Midbrain (tissue), 1 donor: ENCODE results near the gene MDM4.
"Not testable (repeated sequence)": the region's sequence is repeated elsewhere in the genome, so short reads cannot be mapped to it uniquely, and the experiment has no call there.

ENCODE experiments used
- DNase-seq: peaks from one replicate; lab custom pipeline; 2025; lab: John Stamatoyannopoulos, UW

Gene MDM4

DNA sequence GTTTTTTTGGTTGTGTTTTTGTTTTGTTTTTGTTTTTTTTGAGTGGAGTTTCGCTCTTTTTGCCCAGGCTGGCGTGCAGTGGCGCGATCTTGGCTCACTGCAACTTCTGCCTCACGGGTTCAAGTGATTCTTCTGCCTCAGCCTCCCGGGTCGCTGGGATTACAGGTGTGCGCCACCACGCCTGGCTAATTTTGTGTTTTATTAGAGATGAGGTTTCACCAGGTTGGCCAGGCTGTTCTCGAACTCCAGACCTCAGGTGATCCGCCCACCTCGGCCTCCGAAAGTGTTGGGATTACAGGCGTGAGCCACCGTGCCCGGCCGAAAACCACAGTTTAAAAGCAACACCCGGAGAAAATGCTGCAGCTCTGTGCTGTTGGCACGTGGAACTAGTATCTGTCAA, 1.2 kb downstream of the MDM4 start:
- DNase-seq, result not testable (repeated sequence)

DNA sequence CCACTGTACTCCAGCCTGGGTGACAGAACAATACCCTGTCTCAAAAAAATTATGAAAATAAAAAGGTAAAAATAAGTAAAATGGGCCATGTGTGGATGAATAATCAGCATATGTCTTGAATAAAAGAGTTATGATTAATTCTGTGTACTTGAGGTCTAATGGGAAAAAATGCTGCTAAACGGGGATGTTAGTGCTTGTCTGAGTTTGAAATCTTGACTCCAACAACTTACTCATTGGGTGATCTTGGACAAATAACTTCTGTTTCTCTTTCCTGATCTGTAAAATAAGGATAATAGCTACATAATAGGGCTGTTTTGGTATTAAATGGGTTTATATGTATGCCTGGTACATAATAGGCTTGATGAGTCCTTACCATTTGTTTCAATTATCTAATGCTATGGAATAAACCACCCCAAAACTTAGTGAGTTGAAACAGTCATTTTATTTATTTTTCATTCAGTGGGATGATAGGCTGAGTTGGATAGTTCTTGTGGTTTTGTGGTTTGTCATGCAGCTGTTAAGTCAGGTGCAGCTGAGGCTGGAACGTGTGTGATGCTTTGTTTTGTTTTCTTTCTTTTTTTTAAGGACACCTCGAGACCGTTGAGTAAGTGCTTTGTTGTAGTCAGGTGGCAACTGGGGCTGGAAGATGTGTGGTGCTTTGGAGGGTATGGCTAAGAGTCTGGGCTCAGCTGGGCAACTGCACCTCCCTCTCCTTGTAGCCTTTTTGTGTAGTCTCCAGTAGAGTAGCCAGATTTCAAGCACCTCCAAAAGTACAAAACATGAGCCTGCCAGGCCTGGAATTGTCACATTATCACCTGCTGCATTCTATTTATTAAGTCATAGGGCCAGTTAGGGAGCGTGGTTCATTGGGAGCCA, 4.9 kb downstream of the MDM4 start:
- no peak for DNase-seq

DNA sequence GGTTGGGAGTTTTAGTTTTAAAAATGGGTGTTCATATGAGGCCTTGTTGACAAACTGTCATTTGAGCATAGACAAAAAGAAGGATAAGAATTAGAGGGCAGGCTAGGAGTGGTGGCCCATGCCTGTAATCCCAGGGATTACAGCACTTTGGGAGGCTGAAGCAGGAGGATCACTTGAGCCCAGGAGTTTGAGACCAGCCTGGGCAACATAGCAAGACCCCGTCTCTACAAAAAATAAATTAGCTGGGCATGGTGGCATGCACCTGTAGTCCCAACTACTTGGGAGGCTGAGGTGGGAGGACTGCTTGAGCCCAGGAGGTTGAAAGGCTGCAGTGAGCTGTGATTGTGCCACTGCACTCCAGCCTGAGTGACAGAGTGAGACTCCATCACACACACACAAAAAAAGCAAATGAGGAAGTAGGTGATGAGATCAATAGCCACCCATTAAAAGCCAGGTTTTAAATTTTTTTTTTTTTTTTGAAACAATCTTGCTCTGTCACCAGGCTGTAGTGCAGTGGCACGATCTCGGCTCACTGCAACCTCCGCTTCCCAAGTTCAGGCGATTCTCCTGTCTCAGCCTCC, 5.8 kb downstream of the MDM4 start:
- DNase-seq, result not testable (repeated sequence)

DNA sequence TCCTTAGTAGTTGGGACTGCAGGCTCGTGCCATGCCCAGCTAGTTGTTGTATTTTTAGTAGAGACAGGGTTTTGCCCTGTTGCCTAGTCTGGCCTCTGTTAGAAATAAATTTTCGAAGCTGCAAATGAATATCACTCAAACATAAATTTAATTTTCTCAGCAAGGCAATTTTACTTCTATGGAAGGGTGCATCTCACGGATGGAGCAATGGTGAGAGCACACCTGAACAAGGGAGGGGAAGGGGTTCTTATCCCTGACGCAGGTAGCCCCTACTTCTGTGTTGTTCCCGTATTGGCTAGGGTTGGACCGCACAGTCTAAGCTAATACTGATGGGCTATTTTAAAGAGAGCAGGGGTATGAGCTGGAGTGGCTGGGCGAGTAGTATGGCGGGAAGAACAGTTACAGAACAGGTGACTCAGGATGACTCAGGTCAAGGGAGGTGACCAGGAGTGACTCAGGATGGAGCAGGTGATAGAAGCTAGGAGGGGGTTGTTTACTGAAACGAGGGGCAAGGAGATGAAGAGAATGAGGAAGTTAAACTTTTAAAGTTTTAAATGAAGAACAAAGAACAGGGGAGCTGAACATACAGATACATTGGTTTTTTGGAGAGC, 7.5 kb downstream of the MDM4 start:
- no peak for DNase-seq

DNA sequence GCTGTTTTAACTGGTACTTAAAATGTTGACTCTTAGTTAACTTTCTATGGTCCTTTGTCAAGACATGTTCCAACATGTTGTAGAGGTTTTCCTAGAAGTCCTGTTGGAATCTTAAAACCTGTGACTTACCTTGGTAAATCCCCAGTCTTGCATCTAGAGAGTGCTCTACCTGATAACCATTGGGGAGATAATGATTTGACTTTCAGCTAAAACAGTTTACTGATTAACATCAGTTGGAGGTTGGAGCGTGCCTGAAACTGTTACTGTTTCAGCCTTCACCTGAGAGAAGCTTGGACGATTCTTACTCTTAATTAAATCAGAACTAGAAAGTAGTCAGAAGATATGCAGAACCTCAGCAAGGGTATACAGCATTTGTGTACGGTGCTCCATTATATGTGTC, 8.8 kb downstream of the MDM4 start:
- no peak for DNase-seq

DNA sequence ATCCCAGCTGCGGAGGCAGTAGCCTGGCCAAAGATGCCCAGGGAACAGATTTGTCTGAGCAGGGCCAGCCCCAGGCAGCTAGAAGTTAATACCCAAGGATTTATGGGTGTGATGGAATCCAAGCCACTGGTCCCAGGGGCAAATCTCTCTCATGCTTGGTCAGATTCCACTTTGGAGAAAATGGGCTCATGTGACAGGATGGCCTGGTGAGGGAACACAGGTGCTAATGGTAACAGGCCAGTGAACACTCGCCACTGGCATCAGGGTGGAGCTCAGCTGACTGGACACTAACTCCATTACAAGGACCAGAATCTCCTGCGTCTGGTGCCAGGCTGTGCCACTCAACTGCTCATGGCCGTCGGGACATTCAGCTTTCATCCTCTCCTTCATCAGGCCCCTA, 12.0 kb downstream of the MDM4 start:
- no peak for DNase-seq

DNA sequence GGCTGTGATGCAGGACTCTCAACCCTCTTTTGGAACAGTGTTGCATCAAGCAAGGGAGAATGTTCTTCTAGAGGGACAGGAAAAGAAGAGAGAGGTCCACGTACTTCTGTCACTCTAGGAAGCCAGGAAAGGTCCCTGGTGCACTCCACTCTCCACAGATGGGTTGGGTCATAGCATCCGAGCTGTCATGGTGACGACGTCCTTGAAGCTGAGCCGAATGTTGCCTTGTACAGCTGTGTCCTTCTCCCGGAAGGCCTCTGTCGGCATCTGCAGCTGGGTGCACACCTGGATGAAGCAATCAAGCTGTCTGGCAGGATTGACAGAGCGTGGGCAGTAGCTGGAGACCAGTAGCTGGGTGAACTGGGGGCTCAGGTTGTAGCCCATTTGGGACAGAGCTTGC, 12.5 kb downstream of the MDM4 start:
- no peak for DNase-seq

DNA sequence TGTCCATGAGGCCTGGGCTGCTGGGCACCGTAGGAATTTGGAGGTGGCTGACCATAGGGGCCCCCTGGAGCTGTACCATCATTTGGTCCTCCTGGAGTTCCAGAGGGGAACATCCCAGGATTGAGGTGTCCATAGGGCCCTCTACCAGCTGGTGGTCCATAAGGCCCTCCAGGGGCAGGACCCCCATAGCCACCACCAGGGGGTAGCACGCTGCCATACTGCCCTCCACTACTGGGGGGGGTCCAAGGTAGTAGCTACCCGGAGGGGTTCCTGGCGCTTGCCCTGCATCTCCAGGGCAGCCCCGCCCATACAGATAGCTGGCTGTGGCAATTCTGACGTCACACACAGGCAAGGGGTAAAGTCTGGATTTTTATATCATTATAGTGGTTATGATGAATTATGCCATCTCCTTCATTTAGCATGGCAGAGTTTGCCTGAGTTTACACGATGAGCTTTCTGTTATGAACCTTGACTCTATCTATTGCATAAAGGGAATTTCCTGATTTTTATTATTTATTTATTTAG, 13.2 kb downstream of the MDM4 start:
- DNase-seq, result no peak

DNA sequence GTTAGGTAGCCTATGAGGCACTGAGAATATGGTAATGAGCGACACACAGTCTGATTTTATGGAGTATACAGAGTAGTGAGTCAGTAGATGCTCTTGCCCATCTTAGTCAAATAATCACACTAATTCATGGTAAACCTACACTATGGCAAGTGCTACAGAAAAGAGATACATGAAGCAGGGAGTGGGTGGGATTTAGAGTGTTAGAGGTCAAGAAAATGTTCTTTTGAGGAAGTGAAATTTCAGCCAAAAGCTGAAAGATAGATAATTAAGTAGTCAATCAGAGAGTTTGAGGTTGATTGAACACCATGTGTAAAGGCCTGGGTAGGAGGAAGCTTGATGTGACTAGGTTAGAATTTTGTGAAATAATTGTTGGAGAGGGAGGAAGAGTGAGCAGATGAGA, 14.7 kb downstream of the MDM4 start:
- DNase-seq, result no peak

DNA sequence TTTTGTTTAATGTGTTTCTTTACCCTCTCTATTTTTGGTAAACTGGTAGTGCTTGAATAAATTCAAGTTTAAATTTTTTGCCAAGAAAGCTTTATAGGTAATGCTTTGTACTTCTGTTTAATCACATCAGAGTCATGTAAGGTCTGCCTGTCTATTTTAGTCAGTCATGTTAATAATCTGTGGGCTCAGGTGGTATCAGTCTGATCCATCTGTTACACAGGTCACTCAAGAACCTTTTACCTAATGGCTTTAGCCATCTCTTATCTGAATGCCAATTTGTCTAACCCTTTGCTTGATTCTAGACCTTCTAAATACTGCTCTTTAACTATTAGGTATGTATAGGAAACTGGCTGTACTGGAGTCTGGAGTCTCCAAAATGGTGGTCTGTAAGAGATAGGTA, 16.6 kb downstream of the MDM4 start:
- DNase-seq, result no peak

DNA sequence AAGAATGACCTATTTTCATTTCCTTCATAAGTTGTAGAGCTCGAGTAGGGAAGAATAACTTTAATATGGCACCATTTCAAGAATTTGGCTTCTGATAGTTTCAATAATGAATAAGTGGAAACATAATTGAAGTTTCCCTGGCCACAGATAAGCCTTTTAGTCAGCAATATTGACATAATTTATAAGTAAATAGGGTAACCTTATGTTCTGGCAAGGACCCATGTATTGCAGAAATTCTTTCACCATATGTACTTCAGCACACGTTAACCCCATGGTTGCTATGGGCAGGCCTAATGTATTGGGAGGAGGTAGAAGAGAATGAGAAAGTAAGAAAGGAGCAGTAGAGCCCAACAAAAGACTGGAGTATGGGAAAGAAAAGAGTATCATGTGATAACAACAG, 25.4 kb downstream of the MDM4 start:
- no peak for DNase-seq

DNA sequence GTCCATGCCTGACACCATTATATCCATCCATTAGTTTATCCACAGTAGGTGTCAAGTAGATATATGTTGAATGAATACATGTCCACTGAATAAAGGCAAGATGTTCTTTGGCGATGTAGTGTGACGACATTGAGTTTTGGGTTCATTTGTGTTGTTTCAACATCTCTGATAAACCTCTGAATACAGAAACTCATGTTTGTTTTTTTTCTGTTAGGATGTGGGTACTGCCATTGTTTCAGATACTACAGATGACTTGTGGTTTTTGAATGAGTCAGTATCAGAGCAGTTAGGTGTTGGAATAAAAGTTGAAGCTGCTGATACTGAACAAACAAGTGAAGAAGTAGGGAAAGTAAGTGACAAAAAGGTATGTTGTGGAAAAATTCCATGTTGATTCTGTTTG, 28.1 kb downstream of the MDM4 start:
- no peak for DNase-seq

DNA sequence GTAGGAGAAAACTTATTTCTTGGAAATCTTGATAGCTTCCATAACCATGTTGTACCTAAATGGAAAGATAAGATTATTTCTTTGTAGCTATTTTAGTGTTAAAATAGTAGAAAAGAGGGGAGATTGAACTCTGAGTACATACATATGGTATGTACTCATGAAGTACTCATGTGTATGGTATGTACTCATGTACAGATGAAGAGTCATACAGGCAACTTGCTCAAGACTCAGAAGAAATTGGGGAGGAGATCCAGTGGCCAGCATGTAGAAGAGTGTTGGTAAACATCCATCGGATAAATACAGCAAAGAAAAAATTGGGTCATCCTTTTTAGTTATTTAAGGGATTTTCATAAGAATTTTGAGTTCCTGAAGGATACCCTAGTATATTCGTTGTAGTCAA, 29.0 kb downstream of the MDM4 start:
- DNase-seq, result no peak

DNA sequence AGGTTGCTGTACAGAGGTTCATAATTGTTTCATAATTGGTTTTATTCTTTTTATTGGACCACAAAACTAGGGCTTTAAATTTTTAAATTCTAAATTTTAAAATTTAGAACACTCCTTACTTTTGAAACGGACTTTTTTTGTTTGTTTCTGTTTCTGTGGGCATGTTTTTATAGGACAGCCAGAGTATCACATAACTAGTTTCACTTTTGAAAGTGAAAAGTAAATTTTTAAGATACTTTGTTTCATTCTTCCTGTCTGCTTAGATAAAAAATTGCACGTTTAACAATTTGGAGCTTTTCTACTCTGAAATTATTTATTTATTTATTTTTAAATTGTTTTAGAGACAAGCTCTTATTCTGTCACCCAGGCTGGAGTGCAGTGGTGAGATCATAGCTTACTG, 29.7 kb downstream of the MDM4 start:
- no peak for DNase-seq

DNA sequence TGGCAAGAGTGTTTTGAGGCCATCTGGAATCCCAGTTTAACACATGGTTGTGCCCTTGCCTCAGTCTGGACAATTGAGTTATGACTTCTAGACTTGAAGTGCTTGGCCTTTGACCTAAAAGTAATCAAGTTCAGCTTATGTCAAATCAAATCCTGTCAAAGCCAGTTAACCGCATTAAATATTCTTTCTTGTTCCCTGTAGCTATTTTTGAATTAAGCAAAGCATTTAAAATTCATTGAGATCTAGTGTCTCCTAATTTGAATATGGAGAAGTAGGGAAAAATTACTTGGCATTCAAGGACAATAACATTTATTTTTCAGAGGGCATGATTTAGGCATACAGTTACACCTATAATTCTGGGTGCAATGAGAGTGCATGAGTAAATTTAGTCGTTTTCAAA, 32.1 kb downstream of the MDM4 start:
- DNase-seq, result no peak

DNA sequence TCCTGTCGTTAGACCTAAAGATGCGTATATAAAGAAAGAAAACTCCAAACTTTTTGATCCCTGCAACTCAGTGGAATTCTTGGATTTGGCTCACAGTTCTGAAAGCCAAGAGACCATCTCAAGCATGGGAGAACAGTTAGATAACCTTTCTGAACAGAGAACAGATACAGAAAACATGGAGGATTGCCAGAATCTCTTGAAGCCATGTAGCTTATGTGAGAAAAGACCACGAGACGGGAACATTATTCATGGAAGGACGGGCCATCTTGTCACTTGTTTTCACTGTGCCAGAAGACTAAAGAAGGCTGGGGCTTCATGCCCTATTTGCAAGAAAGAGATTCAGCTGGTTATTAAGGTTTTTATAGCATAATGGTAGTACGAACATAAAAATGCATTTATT, 33.1 kb downstream of the MDM4 start:
- no peak for DNase-seq

DNA sequence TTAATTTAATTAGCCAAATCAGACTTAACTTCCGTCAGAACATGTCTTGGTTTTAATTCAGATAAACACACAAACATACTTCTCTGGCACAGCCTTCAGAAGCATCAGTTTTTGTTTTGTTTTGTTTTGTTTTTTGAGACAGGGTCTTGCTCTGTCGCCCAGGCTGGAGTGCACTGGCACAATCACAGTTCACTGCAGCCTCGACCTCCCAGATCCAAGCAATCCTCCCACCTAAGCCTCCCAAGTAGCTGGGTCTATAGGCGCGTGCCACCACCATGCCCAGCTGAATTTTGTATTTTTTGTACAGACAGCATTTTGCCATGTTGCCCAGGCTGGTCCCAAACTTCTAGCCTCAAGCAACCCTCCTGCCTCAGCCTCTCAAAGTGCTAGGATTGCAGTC, 34.7 kb downstream of the MDM4 start:
- DNase-seq, result no peak

DNA sequence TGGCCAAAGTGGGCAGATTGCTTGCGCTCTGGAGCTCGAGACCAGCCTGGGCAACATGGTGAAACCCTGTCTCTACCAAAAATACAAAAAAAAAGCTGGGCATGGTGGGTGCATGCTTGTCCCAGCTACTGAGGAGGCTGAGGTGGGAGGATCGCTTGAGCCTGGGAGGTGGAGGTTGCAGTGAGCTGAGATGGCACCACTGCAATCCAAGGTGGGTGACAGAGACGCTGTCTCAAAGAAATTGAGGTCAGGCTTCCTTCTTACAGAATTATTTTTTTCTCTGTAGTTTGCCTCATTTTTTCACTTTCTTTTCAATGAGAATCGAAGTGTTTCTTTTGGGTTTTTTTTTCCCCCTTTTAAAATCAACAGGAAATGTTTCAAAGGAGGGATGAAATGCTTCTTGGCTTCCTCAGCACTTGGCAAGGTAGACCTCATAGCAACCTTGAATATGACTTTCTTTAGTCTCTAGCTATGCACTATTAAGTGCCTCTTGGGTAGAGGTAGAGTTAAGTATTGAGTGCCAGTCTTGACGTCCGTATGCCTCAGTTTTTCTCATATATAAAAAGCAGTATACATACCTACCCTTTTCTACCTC, 40.3 kb downstream of the MDM4 start:
- DNase-seq, result no peak

DNA sequence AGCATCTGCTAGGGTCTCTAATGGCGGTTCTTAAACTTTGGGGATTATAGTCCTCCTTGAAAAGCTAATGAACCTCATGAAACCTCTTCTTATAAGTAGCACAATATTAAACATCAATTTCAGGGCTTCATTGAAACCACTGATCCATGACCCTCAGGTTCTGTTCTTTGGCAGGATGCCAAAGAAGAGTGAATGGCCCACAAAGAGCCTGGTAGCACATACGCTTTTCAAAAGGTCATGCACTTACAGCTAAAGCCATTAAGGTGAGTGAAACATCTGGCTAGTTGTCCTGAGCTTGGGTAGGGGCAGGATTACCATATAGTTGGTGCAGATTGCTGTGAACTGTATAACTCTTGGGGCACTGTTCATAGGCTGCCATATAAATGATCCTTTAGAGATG, 42.3 kb downstream of the MDM4 start:
- no peak for DNase-seq

DNA sequence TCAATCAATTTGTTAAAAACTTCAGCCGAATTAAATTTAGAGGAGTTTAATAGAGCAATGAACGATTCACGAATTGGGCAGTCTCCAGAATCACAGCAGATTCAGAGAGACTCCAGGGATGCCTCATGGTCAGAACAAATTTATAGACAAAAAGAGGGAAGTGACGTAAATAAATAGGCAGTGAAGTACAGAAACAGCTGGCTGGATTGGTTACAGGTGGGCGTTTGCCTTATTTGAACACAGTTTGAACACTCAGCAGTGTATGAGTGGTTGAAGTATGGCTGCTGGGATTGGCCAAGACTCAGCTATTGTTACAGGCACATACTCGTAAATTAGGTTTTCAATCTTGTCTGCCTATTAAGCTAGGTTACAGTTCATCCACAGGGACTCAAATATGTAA, 43.8 kb downstream of the MDM4 start:
- DNase-seq, result not testable (repeated sequence)

DNA sequence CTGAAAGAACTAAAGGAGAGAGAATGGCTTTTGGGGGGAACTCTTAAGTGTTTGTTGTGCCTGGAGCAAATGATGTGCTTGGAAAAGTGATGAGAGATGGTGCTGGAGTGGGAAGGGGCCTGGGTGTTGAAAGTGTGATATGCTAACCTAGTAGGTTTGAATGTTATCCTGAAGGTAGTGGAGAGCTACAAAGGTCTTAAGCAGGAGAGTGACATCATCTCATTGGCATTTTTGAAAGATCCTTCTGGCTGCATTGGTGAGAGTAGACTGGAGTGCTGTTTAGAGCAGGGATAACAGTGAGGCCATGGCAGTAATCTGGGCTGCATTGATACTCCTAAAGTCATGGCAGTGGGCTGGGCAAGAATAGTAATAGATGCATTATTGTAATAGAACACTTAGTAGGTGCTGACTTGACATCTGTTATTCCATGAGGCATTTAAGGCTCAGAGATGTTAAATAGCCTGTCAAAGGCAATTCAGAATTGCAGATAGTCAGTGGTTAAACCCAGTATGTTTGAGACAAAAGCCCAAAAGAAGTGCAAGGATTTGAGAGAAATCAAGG, 44.5 kb downstream of the MDM4 start:
- DNase-seq, result no peak
